Measurements from ENCODE around the gene CAGE1. TPM values are rescaled to one million over a fixed set of nuclear protein-coding genes. Genes with fewer than 3 reads are reported as not detected.
A peak's percentile ranks its signal among the peaks of the same experiment; 100 is the strongest.

The CAGE1 gene
- total RNA-seq, 2 donors from 2014 or later: 0.26 TPM; not detected in 1

- 84 to 89% methylated on average over 2 to 5 of the region's 5 CpGs for WGBS, 2 donors
- no peaks in the 10 kb centered on the region for H3K9me3 ChIP-seq
- TF ChIP-seq CTCF (IDR thresholded peaks at IDR 0.05): no peak
- no peak for TF ChIP-seq POLR2A (IDR thresholded peaks at IDR 0.05)
- no peaks in the 10 kb centered on the region for H3K4me1 ChIP-seq
- DNase-seq (no peak), ATAC-seq (no peak)
- intact Hi-C loops (cut with DNase I): no loop called here
- H3K36me3 ChIP-seq (replicated peaks in 1 of 2; ENCODE audit: insufficient read depth in 1 of 2, low read depth in 2 of 2): no peaks in the 10 kb centered on the region
- no peaks in the 10 kb centered on the region for H3K27me3 ChIP-seq
- no peak overlapping the region for H3K27ac ChIP-seq
- H3K4me3 ChIP-seq: no peak overlapping the region
Observed at GRCh38 chr6:7433121-7433617, 43.6 kb upstream of the CAGE1 start.

- TF ChIP-seq CTCF (IDR thresholded peaks at IDR 0.05) (no peak), POLR2A (IDR thresholded peaks at IDR 0.05) (no peak)
- ATAC-seq: no peak
- Histone ChIP-seq H3K27ac (no peak overlapping the region), H3K36me3 (replicated peaks in 1 of 2; ENCODE audit: insufficient read depth in 1 of 2, low read depth in 2 of 2) (no peaks in the 10 kb centered on the region), H3K4me3 (no peak overlapping the region), H3K27me3 (no peaks in the 10 kb centered on the region), H3K9me3 (no peaks in the 10 kb centered on the region), H3K4me1 (no peaks in the 10 kb centered on the region)
- WGBS, 2 donors: 79 to 82% methylated on average over 14 to 16 of the region's 16 CpGs
- intact Hi-C loops (cut with DNase I): no loop called here
- no peak for DNase-seq
Observed at GRCh38 chr6:7432391-7433120, 43.0 kb upstream of the CAGE1 start.

- peak; percentile 30 for ATAC-seq
- DNase-seq: no peak
- intact Hi-C loops (cut with DNase I): no loop called here
Observed at GRCh38 chr6:7431674-7432390, 42.3 kb upstream of the CAGE1 start.

GRCh38 chr6:7431313-7431673, 41.8 kb upstream of the CAGE1 start:
- Histone ChIP-seq H3K27ac (no peak overlapping the region), H3K36me3 (replicated peaks in 1 of 2; ENCODE audit: insufficient read depth in 1 of 2, low read depth in 2 of 2) (no peaks in the 10 kb centered on the region), H3K9me3 (no peaks in the 10 kb centered on the region), H3K4me1 (no peaks in the 10 kb centered on the region), H3K4me3 (no peak overlapping the region), H3K27me3 (no peaks in the 10 kb centered on the region)
- 57 to 83% methylated on average over 8 of the region's 8 CpGs for WGBS, 2 donors
- intact Hi-C loops (cut with DNase I): no loop called here
- ATAC-seq: no peak
- DNase-seq: no peak
- TF ChIP-seq CTCF (IDR thresholded peaks at IDR 0.05) (no peak), POLR2A (IDR thresholded peaks at IDR 0.05) (no peak)

More at GRCh38 chr6:7431674-7432390, 42.3 kb upstream of the CAGE1 start:
- Histone ChIP-seq H3K36me3 (replicated peaks in 1 of 2; ENCODE audit: insufficient read depth in 1 of 2, low read depth in 2 of 2) (no peaks in the 10 kb centered on the region), H3K9me3 (no peaks in the 10 kb centered on the region), H3K27ac (no peak overlapping the region), H3K4me3 (no peak overlapping the region), H3K27me3 (no peaks in the 10 kb centered on the region), H3K4me1 (no peaks in the 10 kb centered on the region)
- 56 to 73% methylated on average over 9 to 24 of the region's 24 CpGs for WGBS, 2 donors
- TF ChIP-seq POLR2A (IDR thresholded peaks at IDR 0.05) (no peak), CTCF (IDR thresholded peaks at IDR 0.05) (no peak)

Data from body of pancreas (tissue), 4 donors.